Measurements from ENCODE around the gene PEX5L. TPM values are rescaled to one million over a fixed set of nuclear protein-coding genes. Genes with fewer than 3 reads are reported as not detected.

The PEX5L gene
- polyA plus RNA-seq, 10 donors, result 0.12 to 0.53 (median 0.25) TPM

- no peak for DNase-seq
Observed at GRCh38 chr3:179896507-179896906, 140.2 kb downstream of the PEX5L start.

GRCh38 chr3:179895330-179895729 is 141.4 kb downstream of the PEX5L start:
- no peak for DNase-seq

GRCh38 chr3:179887295-179887943 is 149.3 kb downstream of the PEX5L start:
- no peak for DNase-seq

GRCh38 chr3:179885950-179886349 is 150.8 kb downstream of the PEX5L start:
- no peak for DNase-seq

GRCh38 chr3:179884136-179884535 is 152.6 kb downstream of the PEX5L start:
- DNase-seq, result no peak

GRCh38 chr3:179882292-179882691 is 154.4 kb downstream of the PEX5L start:
- DNase-seq, result peak in 1 of 3 donors; percentile 25

- DNase-seq, result peak in 1 of 3 donors; percentile 33
Observed at GRCh38 chr3:179881791-179882190, 154.9 kb downstream of the PEX5L start.

- DNase-seq, result no peak
Observed at GRCh38 chr3:179880868-179881267, 155.9 kb downstream of the PEX5L start.

- DNase-seq, result no peak
Observed at GRCh38 chr3:179876440-179876839, 160.3 kb downstream of the PEX5L start.

- DNase-seq, result no peak
Observed at GRCh38 chr3:179872842-179873241, 163.9 kb downstream of the PEX5L start.

GRCh38 chr3:179871782-179872181 is 165.0 kb downstream of the PEX5L start:
- DNase-seq, result no peak

- DNase-seq, result no peak
Observed at GRCh38 chr3:179868715-179869114, 168.0 kb downstream of the PEX5L start.

GRCh38 chr3:179867961-179868360 is 168.8 kb downstream of the PEX5L start:
- DNase-seq, result no peak

- no peak for DNase-seq
Observed at GRCh38 chr3:179865861-179866505, 170.8 kb downstream of the PEX5L start.

GRCh38 chr3:179861953-179862352 is 174.8 kb downstream of the PEX5L start:
- no peak for DNase-seq

GRCh38 chr3:179861292-179861691 is 175.4 kb downstream of the PEX5L start:
- DNase-seq, result no peak

GRCh38 chr3:179860275-179861107 is 176.2 kb downstream of the PEX5L start:
- DNase-seq, result no peak

- peak in 2 of 3 donors; percentile 37 to 66 for DNase-seq
Observed at GRCh38 chr3:179853176-179853575, 183.6 kb downstream of the PEX5L start.

GRCh38 chr3:179852142-179852905 is 184.4 kb downstream of the PEX5L start:
- no peak for DNase-seq

- no peak for DNase-seq
Observed at GRCh38 chr3:179848711-179849110, 188.0 kb downstream of the PEX5L start.

GRCh38 chr3:179842061-179842460 is 194.7 kb downstream of the PEX5L start:
- DNase-seq, result no peak

- DNase-seq, result peak in 1 of 3 donors; percentile 33
Observed at GRCh38 chr3:179840985-179841384, 195.8 kb downstream of the PEX5L start.

Data from muscle of back (tissue), 11 donors.